GM12874 (cell line): Measurements from ENCODE around the gene MAGI3.

Experiments
- CTCF ChIP-seq: IDR thresholded peaks from 2 replicates; pipeline ENCODE4 v1.5.1; 2011; ENCODE audit warnings: low read depth, mild to moderate bottlenecking, control low read depth, low read length, moderate library complexity; ENCODE audit not compliant: insufficient read depth

MAGI3 gene

GRCh38 chr1:113490384-113490783, 100.1 kb downstream of the MAGI3 start:
- no peak for TF ChIP-seq CTCF

- no peak for TF ChIP-seq CTCF
Measured at GRCh38 chr1:113493533-113493932, 103.2 kb downstream of the MAGI3 start.

- TF ChIP-seq CTCF: no peak
Measured at GRCh38 chr1:113505357-113505756, 115.0 kb downstream of the MAGI3 start.

GRCh38 chr1:113507552-113508214, 117.4 kb downstream of the MAGI3 start:
- no peak for TF ChIP-seq CTCF

GRCh38 chr1:113508364-113509164, 118.2 kb downstream of the MAGI3 start:
- no peak for TF ChIP-seq CTCF

GRCh38 chr1:113511269-113511668, 121.0 kb downstream of the MAGI3 start:
- no peak for TF ChIP-seq CTCF

GRCh38 chr1:113515498-113515897, 125.2 kb downstream of the MAGI3 start:
- no peak for TF ChIP-seq CTCF
